Ovary (tissue), 9 donors: ENCODE data around the gene SMG6. TPM values are rescaled to one million over a fixed set of nuclear protein-coding genes. Genes with fewer than 3 reads are reported as not detected.

Source experiments
- DNase-seq, 5 donors: peaks; one replicate each; pipeline ENCODE4 v3.0.0-alpha.2; 2019 to 2020
- H3K27ac ChIP-seq, 2 donors: fragments of 200-600 bp; one replicate each; pipeline versions ENCODE4 v1.5.1 to v1.8.0; 2019 to 2022
- H3K27me3 ChIP-seq: fragments of 200-600 bp; one replicate; pipeline ENCODE4 v1.8.0; 2022
- H3K36me3 ChIP-seq: fragments of 200-600 bp; sonication (generic); one replicate; pipeline ENCODE4 v1.5.1; 2019
- H3K4me1 ChIP-seq: one replicate; pipeline ENCODE4 v1.8.1; 2013; ENCODE audit warnings: mild to moderate bottlenecking, moderate library complexity; ENCODE audit not compliant: insufficient read depth
- H3K4me3 ChIP-seq: fragments of 200-600 bp; sonication (generic); one replicate; pipeline ENCODE4 v1.5.1; 2017
- H3K9me3 ChIP-seq, 2 donors: fragments of 200-600 bp in 1 of 2; sonication (generic) in 1 of 2; one replicate each; pipeline versions ENCODE4 v1.5.1 to v1.8.1; 2013 to 2019; ENCODE audit warnings: mild to moderate bottlenecking in 1 of 2, moderate library complexity in 1 of 2
- CTCF ChIP-seq, 3 donors: fragments of 450-650 bp in 2 of 3; fragments of 200-600 bp in 1 of 3; IDR thresholded peaks; one replicate each; pipeline versions ENCODE4 v1.5.1 to v1.8.0; 2016 to 2022; ENCODE audit warnings: antibody characterized with exemption in 3 of 3, mild to moderate bottlenecking in 1 of 3
- EP300 ChIP-seq: sonication (generic); formaldehyde crosslinking; IDR thresholded peaks from one replicate; pipeline ENCODE4 v1.6.1; 2017; ENCODE audit warnings: antibody characterized with exemption
- POLR2A ChIP-seq: fragments of 450-650 bp; IDR thresholded peaks from one replicate; pipeline ENCODE4 v1.6.1; 2017; ENCODE audit warnings: antibody characterized with exemption, mild to moderate bottlenecking, moderate library complexity
- WGBS, 3 donors: extraction: QIAGEN DNeasy Blood & Tissue Kit in 1 of 3; methylation state at CpG; one replicate each; pipeline versions ENCODE4 v1.1.5 to v1.1.7; 2013 to 2017; 5-methylcytosine and 5-hydroxymethylcytosine counted together
- intact Hi-C, 4 donors: fragments of 100-400 bp; cut with DNase I; formaldehyde crosslinking; loops; one replicate each; pipeline versions ENCODE4 v1.11.0 to v1.15.1; 2022 to 2023
- polyA plus RNA-seq, 2 donors: library from polyadenylated mRNA; stranded (reverse); fragments of 200-250 nt in 1 of 2; fragments of 350-450 nt in 1 of 2; fragmentation: Illumina TruSeq in 1 of 2; extraction: RNeasy Lipid Tissue Mini Kit (QIAGEN cat#74804) in 1 of 2; gene quantifications; one replicate each; pipeline ENCODE4 v1.2.3, GENCODE V29; 2013 to 2014
- total RNA-seq, 7 donors: library from RNA; depleted of rRNA in 2 of 7; stranded (reverse); fragments of >200 nt in 2 of 7; fragmentation: NEBNext Ultra II Directional in 3 of 7; extraction: Animal tissue kit (Norgen Biotek cat#: 25700) in 3 of 7; gene quantifications; one replicate each; pipeline versions ENCODE4 v1.1.0 to v1.2.4, GENCODE V29; 2016 to 2023
- donor health status: DM: no; HTN: no; CAD: no; lungs with moderate emphysema.
- donor health status: DM: no; HTN: no; CAD: no.
- donor health status: Bipolar disorder and iron deficiency.
- donor health status: DM: yes; HTN: yes; CAD: no.
- donor health status: DM: no; HTN: no; CAD: no.
- donor health status: DM: yes; HTN: yes; CAD: no.

SMG6 gene
- total and polyA plus RNA-seq, 9 donors, result 33.8 to 66.0 (median 51.0) TPM

- 90 to 92% (median 91%) methylated on average over 22 of the region's 22 CpGs for WGBS, 3 donors
- H3K36me3 ChIP-seq, result no peaks in the 10 kb centered on the region
- intact Hi-C loops, result no loop called here
Observed at GRCh38 chr17:2299756-2300155, 3.8 kb downstream of the SMG6 start.

GRCh38 chr17:2299136-2299535 lies 4.4 kb downstream of the SMG6 start:
- no peaks in the 10 kb centered on the region for H3K36me3 ChIP-seq
- H3K4me3 ChIP-seq, result no peak overlapping the region
- H3K27me3 ChIP-seq, result no peaks in the 10 kb centered on the region
- intact Hi-C loops, result no loop called here
- whole genome bisulfite sequencing, 3 donors, result 91 to 95% (median 93%) methylated on average over 12 of the region's 12 CpGs
- H3K27ac ChIP-seq, result no peak overlapping the region
- no peaks in the 10 kb centered on the region for H3K9me3 ChIP-seq
- peaks cover 5% of the 10 kb centered on the region for H3K4me1 ChIP-seq
- TF ChIP-seq POLR2A (no peak), EP300 (no peak)
- DNase-seq, result no peak

More at GRCh38 chr17:2299756-2300155, 3.8 kb downstream of the SMG6 start:
- Histone ChIP-seq H3K27ac (no peak overlapping the region), H3K9me3 (no peaks in the 10 kb centered on the region), H3K4me3 (no peak overlapping the region), H3K4me1 (peaks cover 7% of the 10 kb centered on the region), H3K27me3 (no peaks in the 10 kb centered on the region)
- TF ChIP-seq EP300, result no peak
- no peak for TF ChIP-seq CTCF (IDR thresholded peaks at IDR 0.05)
- TF ChIP-seq POLR2A, result no peak
- DNase-seq, result no peak

- Histone ChIP-seq H3K9me3 (no peaks in the 10 kb centered on the region), H3K27me3 (no peaks in the 10 kb centered on the region), H3K36me3 (no peaks in the 10 kb centered on the region), H3K27ac (no peak overlapping the region), H3K4me1 (peaks cover 3% of the 10 kb centered on the region), H3K4me3 (no peak overlapping the region)
- DNase-seq, result no peak
- intact Hi-C loops, result no loop called here
- WGBS, 3 donors, result 88 to 93% (median 90%) methylated on average over 5 of the region's 5 CpGs
- no peak for TF ChIP-seq EP300
- no peak for TF ChIP-seq CTCF (IDR thresholded peaks at IDR 0.05)
- no peak for TF ChIP-seq POLR2A
Observed at GRCh38 chr17:2297023-2297422, 6.6 kb downstream of the SMG6 start.

- Histone ChIP-seq H3K36me3 (no peaks in the 10 kb centered on the region), H3K4me3 (no peak overlapping the region), H3K9me3 (no peaks in the 10 kb centered on the region), H3K27me3 (no peaks in the 10 kb centered on the region), H3K4me1 (no peaks in the 10 kb centered on the region), H3K27ac (no peak overlapping the region)
- intact Hi-C loops, result no loop called here
- 68 to 77% (median 71%) methylated on average over 1 of the region's 1 CpG for WGBS, 3 donors
- TF ChIP-seq EP300, result no peak
- TF ChIP-seq POLR2A, result no peak
- TF ChIP-seq CTCF (IDR thresholded peaks at IDR 0.05), result no peak
- DNase-seq, result no peak
Observed at GRCh38 chr17:2295575-2295974, 8.0 kb downstream of the SMG6 start.

- Histone ChIP-seq H3K27me3 (no peaks in the 10 kb centered on the region), H3K4me1 (no peaks in the 10 kb centered on the region), H3K27ac (no peak overlapping the region), H3K36me3 (no peaks in the 10 kb centered on the region), H3K4me3 (no peak overlapping the region), H3K9me3 (no peaks in the 10 kb centered on the region)
- WGBS, 3 donors, result 82 to 90% (median 82%) methylated on average over 2 of the region's 2 CpGs
- no peak for DNase-seq
- no peak for TF ChIP-seq EP300
- no peak for TF ChIP-seq CTCF (IDR thresholded peaks at IDR 0.05)
- TF ChIP-seq POLR2A, result no peak
- intact Hi-C loops, result no loop called here
Observed at GRCh38 chr17:2292100-2292499, 11.5 kb downstream of the SMG6 start.
